ENCODE data around the gene PLEK2. TPM values are rescaled to one million over a fixed set of nuclear protein-coding genes. Genes with fewer than 3 reads are reported as not detected.

PLEK2 gene
- total RNA-seq, 2 experiments from 2014 or later, result 0.43 TPM; not detected in 1

GRCh38 chr14:67389811-67390534, 22.0 kb downstream of the PLEK2 start:
- Mint-ChIP-seq H3K4me1 (peaks cover 9% of the 10 kb centered on the region), H3K4me3 (no peak overlapping the region), H3K27ac (no peak overlapping the region), H3K36me3 (ENCODE audit: low read depth) (peaks cover 16% of the 10 kb centered on the region), H3K27me3 (no peaks in the 10 kb centered on the region), H3K9me3 (no peaks in the 10 kb centered on the region)
- POLR2A ChIA-PET, result interaction anchor here (1.1 kb wide), 1 partner anchor 30 kb away, joined by 3 read pairs; the partner anchor contains the start of gene ATP6V1D
- DNase-seq, result no peak
- CTCF ChIA-PET, result no interaction called here

DNA sequence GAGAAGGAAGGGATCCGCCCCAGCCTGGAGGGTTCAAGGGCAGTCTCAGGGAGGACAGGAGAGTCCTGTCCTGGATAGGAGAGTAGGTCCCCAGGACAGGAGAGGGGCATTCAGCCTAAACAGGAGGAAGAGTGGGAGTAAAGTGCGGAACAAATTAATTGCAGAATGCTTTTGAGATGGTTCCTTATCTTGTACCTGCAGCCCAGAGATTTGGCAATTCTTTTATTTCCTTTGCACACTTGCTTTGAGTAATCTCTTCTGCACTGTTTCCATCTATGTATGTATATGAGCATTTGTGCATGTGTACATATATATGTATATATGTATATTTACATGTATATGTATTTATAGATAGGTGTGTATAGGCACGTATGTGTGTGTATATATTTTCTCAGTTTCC, 22.7 kb downstream of the PLEK2 start:
- ChIA-PET POLR2A (no interaction called here), CTCF (no interaction called here)
- Mint-ChIP-seq H3K27ac (no peak overlapping the region), H3K9me3 (no peaks in the 10 kb centered on the region), H3K27me3 (no peaks in the 10 kb centered on the region), H3K36me3 (ENCODE audit: low read depth) (peaks cover 23% of the 10 kb centered on the region), H3K4me3 (no peak overlapping the region), H3K4me1 (peaks cover 9% of the 10 kb centered on the region)
- no peak for DNase-seq

DNA sequence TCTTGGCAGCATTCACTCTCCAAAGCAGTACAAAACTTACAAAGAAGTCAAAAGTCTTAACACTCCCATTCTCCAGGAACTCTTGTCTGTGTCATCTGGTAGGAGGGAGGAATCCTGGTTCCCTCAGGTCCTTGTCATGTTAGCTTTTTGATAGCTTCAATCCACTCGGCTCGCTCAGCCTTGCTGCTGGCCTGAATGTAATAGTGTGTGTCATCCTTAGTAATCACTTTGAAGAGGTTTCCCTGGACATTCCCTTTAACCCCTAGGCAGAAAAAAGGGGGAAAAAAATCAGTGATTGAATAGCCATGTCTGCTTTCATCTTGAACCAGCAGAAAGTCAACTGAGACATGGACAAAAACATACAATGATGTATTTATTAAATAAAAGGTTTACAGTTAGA, 24.8 kb downstream of the PLEK2 start:
- Mint-ChIP-seq H3K9me3 (no peaks in the 10 kb centered on the region), H3K36me3 (ENCODE audit: low read depth) (peaks cover 41% of the 10 kb centered on the region), H3K4me1 (peaks cover 9% of the 10 kb centered on the region), H3K27me3 (no peaks in the 10 kb centered on the region), H3K4me3 (no peak overlapping the region), H3K27ac (no peak overlapping the region)
- CTCF ChIA-PET, result no interaction called here
- POLR2A ChIA-PET, result interaction anchor here (1.0 kb wide), 1 partner anchor 27 kb away, joined by 3 read pairs; the partner anchor contains the start of genes ATP6V1D and EIF2S1
- DNase-seq, result no peak

- H3K9me3 Mint-ChIP-seq, result no peaks in the 10 kb centered on the region
- no peak for DNase-seq
- ChIA-PET CTCF (interaction anchor here (1.0 kb wide), 1 partner anchor 319 kb away, joined by 4 read pairs; no protein-coding TSS in a partner anchor), POLR2A (interaction anchor here (1.0 kb wide), 1 partner anchor 26 kb away, joined by 3 read pairs; the partner anchor contains the start of gene ATP6V1D)
- no peaks in the 10 kb centered on the region for H3K27me3 Mint-ChIP-seq
- H3K27ac Mint-ChIP-seq, result no peak overlapping the region
- H3K4me3 Mint-ChIP-seq, result no peak overlapping the region
- peaks cover 1% of the 10 kb centered on the region for H3K4me1 Mint-ChIP-seq
- peaks cover 54% of the 10 kb centered on the region for H3K36me3 Mint-ChIP-seq (ENCODE audit: low read depth)
These were observed 26.3 kb downstream of the PLEK2 start for GRCh38 chr14:67385618-67386017.

- POLR2A ChIA-PET, result interaction anchor here (1.0 kb wide), 1 partner anchor 25 kb away, joined by 3 read pairs; the partner anchor contains the start of gene ATP6V1D
- no peak for DNase-seq
- H3K9me3 Mint-ChIP-seq, result no peaks in the 10 kb centered on the region
- H3K27ac Mint-ChIP-seq, result no peak overlapping the region
- CTCF ChIA-PET, result interaction anchor here (1.0 to 2.1 kb wide), 3 partner anchors 26 to 319 kb away, joined by 4 to 10 read pairs (median 4); partner anchors contain the start of genes ATP6V1D and EIF2S1
- H3K4me1 Mint-ChIP-seq, result no peaks in the 10 kb centered on the region
- H3K4me3 Mint-ChIP-seq, result no peak overlapping the region
- H3K36me3 Mint-ChIP-seq (ENCODE audit: low read depth), result peaks cover 58% of the 10 kb centered on the region
- no peaks in the 10 kb centered on the region for H3K27me3 Mint-ChIP-seq
These were observed 26.8 kb downstream of the PLEK2 start for GRCh38 chr14:67385120-67385519.

DNA sequence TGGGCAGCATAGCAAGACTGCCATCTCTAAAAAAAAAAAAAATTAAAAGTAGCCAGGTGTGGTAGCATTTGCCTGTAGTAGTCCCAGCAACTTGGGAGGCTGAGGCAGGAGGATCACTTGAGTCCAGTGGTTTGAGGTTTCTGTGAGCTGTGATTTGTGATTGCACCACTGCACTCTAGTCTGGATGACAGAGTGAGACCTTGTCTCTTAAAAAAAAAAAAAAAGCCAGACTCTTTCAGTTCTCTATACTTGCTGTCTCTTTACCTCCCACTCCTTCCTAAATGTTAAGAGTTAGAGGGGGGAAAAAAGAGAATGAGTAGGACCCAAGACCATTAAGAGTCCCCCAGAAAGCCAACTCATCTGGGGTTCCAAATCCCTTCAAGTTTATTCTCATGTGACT, 34.0 kb downstream of the PLEK2 start:
- CTCF ChIA-PET, result interaction anchor here (1.6 kb wide), 1 partner anchor 194 kb away, joined by 4 read pairs; no protein-coding TSS in a partner anchor
- H3K4me3 Mint-ChIP-seq, result no peak overlapping the region
- H3K36me3 Mint-ChIP-seq (ENCODE audit: low read depth), result peaks cover 66% of the 10 kb centered on the region
- H3K4me1 Mint-ChIP-seq, result peaks cover 7% of the 10 kb centered on the region
- POLR2A ChIA-PET, result interaction anchor here (1.4 kb wide), 1 partner anchor 18 kb away, joined by 4 read pairs; the partner anchor contains the start of genes ATP6V1D and EIF2S1
- H3K27me3 Mint-ChIP-seq, result no peaks in the 10 kb centered on the region
- H3K9me3 Mint-ChIP-seq, result no peaks in the 10 kb centered on the region
- H3K27ac Mint-ChIP-seq, result no peak overlapping the region
- DNase-seq, result no peak

GRCh38 chr14:67373347-67373746, 38.6 kb downstream of the PLEK2 start:
- Mint-ChIP-seq H3K9me3 (no peaks in the 10 kb centered on the region), H3K27me3 (no peaks in the 10 kb centered on the region), H3K27ac (peak overlapping the region; percentile 21), H3K36me3 (ENCODE audit: low read depth) (peaks cover 56% of the 10 kb centered on the region), H3K4me3 (no peak overlapping the region), H3K4me1 (peaks cover 27% of the 10 kb centered on the region)
- CTCF ChIA-PET, result no interaction called here
- POLR2A ChIA-PET, result interaction anchor here (1.9 kb wide), 1 partner anchor 14 kb away, joined by 6 read pairs; the partner anchor contains the start of gene ATP6V1D
- no peak for DNase-seq

DNA sequence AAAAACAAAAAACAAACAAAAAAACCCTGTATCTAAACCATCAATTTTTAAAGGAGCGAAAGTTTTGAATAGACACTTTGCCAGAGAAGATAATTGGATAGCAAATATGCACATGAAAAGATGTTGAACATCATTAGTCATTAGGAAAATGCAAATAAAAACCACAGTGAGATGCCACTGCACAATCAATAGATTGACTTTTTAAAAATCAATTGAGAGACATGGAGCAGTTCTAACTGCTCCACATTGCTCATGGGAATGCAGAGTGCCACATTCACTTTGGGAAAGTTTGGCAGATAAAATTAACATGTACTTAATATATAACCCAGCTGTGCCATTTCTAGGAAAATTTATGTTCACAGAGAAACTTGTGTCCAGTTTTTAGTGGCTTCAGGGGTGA, 39.1 kb downstream of the PLEK2 start:
- CTCF ChIA-PET, result no interaction called here
- Mint-ChIP-seq H3K9me3 (no peaks in the 10 kb centered on the region), H3K4me3 (no peak overlapping the region), H3K36me3 (ENCODE audit: low read depth) (peaks cover 59% of the 10 kb centered on the region), H3K27me3 (no peaks in the 10 kb centered on the region), H3K27ac (no peak overlapping the region), H3K4me1 (peaks cover 29% of the 10 kb centered on the region)
- POLR2A ChIA-PET, result interaction anchor here (1.9 kb wide), 1 partner anchor 13 kb away, joined by 6 read pairs; the partner anchor contains the start of gene ATP6V1D
- DNase-seq, result no peak

- CTCF ChIA-PET, result interaction anchor here (0.7 to 1.8 kb wide), 2 partner anchors 10 to 12 kb away, joined by 3 to 6 read pairs; partner anchors contain the start of gene ATP6V1D
- DNase-seq, result no peak
- Mint-ChIP-seq H3K27me3 (no peaks in the 10 kb centered on the region), H3K4me1 (peaks cover 33% of the 10 kb centered on the region), H3K4me3 (no peak overlapping the region), H3K36me3 (ENCODE audit: low read depth) (peaks cover 56% of the 10 kb centered on the region), H3K9me3 (no peaks in the 10 kb centered on the region), H3K27ac (no peak overlapping the region)
- POLR2A ChIA-PET, result interaction anchor here (1.3 to 1.9 kb wide), 2 partner anchors 11 to 12 kb away, joined by 6 read pairs; partner anchors contain the start of genes ATP6V1D and EIF2S1
These were observed 40.5 kb downstream of the PLEK2 start for GRCh38 chr14:67371247-67372148.

DNA sequence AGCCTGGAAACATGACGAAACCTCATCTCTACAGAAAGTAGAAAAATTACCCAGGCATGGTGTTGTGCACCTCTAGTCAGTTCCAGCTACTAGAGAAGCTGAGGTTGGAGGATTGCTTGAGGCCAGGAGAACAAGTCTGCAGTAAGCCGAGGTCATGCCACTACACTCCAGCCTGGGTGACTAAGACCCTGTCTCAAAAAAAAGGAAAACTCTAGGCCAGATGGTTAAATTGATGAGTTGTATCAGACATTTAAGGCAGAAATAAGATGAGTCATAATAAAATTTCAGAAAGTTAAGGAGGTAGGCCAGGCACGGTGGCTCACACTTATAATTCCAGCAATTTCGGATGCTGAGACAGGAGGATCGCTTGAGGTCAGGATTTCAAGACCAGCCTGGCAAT, 41.1 kb downstream of the PLEK2 start:
- DNase-seq, result no peak
- Mint-ChIP-seq H3K9me3 (no peaks in the 10 kb centered on the region), H3K4me3 (no peak overlapping the region), H3K4me1 (peaks cover 33% of the 10 kb centered on the region), H3K27me3 (no peaks in the 10 kb centered on the region), H3K36me3 (ENCODE audit: low read depth) (peaks cover 60% of the 10 kb centered on the region), H3K27ac (no peak overlapping the region)
- POLR2A ChIA-PET, result interaction anchor here (1.3 kb wide), 1 partner anchor 11 kb away, joined by 6 read pairs; the partner anchor contains the start of genes ATP6V1D and EIF2S1
- CTCF ChIA-PET, result interaction anchor here (0.7 to 1.8 kb wide), 2 partner anchors 9 to 11 kb away, joined by 3 to 6 read pairs; partner anchors contain the start of gene ATP6V1D

DNA sequence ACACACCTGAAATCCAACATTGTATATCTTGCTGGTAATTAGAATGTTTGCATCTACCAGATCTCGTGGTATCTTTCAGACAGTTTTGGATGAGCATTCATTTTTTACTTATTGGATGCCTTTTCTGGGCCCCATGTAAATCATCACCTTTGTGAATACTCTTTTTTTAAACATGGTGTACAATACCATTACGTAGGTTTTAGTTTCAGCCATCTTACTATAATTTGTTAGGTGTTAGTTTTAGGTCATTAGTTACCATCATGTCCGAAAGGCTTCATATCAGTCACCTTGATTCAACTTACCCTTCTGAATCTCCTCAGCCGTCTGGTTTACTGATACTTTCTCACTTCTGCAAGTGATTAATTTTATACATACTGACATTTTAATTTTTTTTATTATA, 46.5 kb downstream of the PLEK2 start:
- peaks cover 60% of the 10 kb centered on the region for H3K36me3 Mint-ChIP-seq (ENCODE audit: low read depth)
- no peaks in the 10 kb centered on the region for H3K27me3 Mint-ChIP-seq
- peaks cover 49% of the 10 kb centered on the region for H3K4me1 Mint-ChIP-seq
- no peak overlapping the region for H3K4me3 Mint-ChIP-seq
- ChIA-PET POLR2A (no interaction called here), CTCF (no interaction called here)
- no peaks in the 10 kb centered on the region for H3K9me3 Mint-ChIP-seq
- no peak overlapping the region for H3K27ac Mint-ChIP-seq
- DNase-seq, result no peak

DNA sequence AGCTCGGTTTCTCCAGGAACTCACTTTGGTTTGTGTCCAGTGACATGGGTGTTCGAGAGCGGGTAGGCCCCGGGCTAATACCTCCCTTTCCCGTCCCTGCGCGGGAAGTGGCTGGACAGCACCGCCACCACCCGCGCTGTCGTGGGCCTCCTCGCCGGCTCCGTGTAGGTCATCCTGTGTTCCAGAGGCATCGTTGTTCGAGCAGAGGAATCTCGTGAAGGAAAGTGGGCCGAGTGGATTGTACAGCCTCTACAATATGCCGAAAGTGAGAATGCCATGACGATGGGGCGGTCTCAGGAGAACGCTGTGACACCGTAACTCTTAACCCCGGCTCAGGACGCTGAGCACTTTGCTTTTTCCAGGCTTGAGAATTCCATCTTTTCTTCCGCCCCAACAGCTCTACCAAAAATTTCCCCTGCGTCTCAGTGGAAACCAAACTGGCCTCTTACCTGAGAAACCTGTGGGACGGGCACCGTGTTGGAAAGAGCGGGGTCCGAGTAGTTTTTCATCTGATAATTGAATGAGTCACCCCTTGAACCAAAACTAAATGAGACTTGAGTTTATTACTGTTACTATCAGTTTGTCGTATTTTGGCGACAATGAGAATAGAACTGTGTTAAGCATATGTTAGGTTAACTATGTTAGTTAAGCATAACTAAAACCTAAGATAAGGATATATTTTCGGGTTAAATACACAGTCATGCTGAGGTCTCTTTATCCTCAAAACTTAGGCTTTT, 51.3 kb downstream of the PLEK2 start:
- H3K27me3 Mint-ChIP-seq, result no peaks in the 10 kb centered on the region
- CTCF ChIA-PET, result interaction anchor here (0.9 to 1.9 kb wide), 26 partner anchors 9 to 853 kb away, joined by 3 to 15 read pairs (median 4); partner anchors contain the start of genes ARG2, GPHN, PALS1 and PIGH
- H3K4me3 Mint-ChIP-seq, result peak overlapping the region; percentile 99
- DNase-seq, result no peak
- POLR2A ChIA-PET, result interaction anchor here (0.5 to 2.1 kb wide), 16 partner anchors 9 to 853 kb away, joined by 3 to 11 read pairs (median 6); partner anchors contain the start of genes GPHN, PIGH, RDH11 and ZFYVE26
- H3K9me3 Mint-ChIP-seq, result no peaks in the 10 kb centered on the region
- H3K4me1 Mint-ChIP-seq, result peaks cover 66% of the 10 kb centered on the region
- peaks cover 33% of the 10 kb centered on the region for H3K36me3 Mint-ChIP-seq (ENCODE audit: low read depth)
- peak overlapping the region; percentile 97 for H3K27ac Mint-ChIP-seq

All from activated CD4-positive, alpha-beta memory T cell treated with anti-CD3 and anti-CD28 coated beads, Interleukin-2, amount 10 ng/mL, durations not matched to agents 7 days and 5 days (primary cell).